Adrenal gland (tissue), 12 donors: ENCODE results near the gene CDH11. TPM values are rescaled to one million over a fixed set of nuclear protein-coding genes. Genes with fewer than 3 reads are reported as not detected.

Experiments used
- DNase-seq, 7 donors: peaks; one replicate each; pipeline ENCODE4 v3.0.0-alpha.2; 2019 to 2020
- H3K27ac ChIP-seq, 5 donors: fragments of 200-600 bp; sonication (generic) in 4 of 5; 1 replicate in 3 of 5; 2 replicates in 2 of 5; pipeline versions ENCODE4 v1.5.1 to v1.8.0; 2016 to 2020; ENCODE audit warnings: mild to moderate bottlenecking in 1 of 5
- H3K27me3 ChIP-seq: fragments of 200-600 bp; 2 replicates; pipeline ENCODE4 v1.8.0; 2021
- H3K36me3 ChIP-seq, 2 donors: fragments of 200-600 bp; replicated peaks in 1 of 2; 1 replicate in 1 of 2; 2 replicates in 1 of 2; pipeline versions ENCODE4 v1.5.1 to v1.8.0; 2018 to 2022
- H3K4me1 ChIP-seq, 2 donors: fragments of 200-600 bp; replicated peaks in 1 of 2; 1 replicate in 1 of 2; 2 replicates in 1 of 2; pipeline versions ENCODE4 v1.5.1 to v1.8.0; 2018 to 2021
- H3K4me3 ChIP-seq, 4 donors: fragments of 200-600 bp; sonication (generic) in 3 of 4; one replicate each; pipeline ENCODE4 v1.5.1; 2016 to 2018
- H3K9me3 ChIP-seq, 3 donors: fragments of 200-600 bp; sonication (generic) in 1 of 3; replicated peaks in 1 of 3; 1 replicate in 2 of 3; 2 replicates in 1 of 3; pipeline versions ENCODE4 v1.5.1 to v1.8.0; 2016 to 2021
- CTCF ChIP-seq, 6 experiments: fragments of 450-650 bp in 4 of 6; fragments of 200-600 bp in 2 of 6; sonication (generic) in 1 of 6; IDR thresholded peaks; 1 replicate in 5 of 6; 2 replicates in 1 of 6; pipeline versions ENCODE4 v1.5.1 to v1.8.0; 2016 to 2021; ENCODE audit warnings: antibody characterized with exemption in 6 of 6, mild to moderate bottlenecking in 2 of 6, moderate library complexity in 1 of 6
- POLR2A ChIP-seq, 2 donors: fragments of 450-650 bp; IDR thresholded peaks; one replicate each; pipeline ENCODE4 v1.6.1; 2017; ENCODE audit warnings: antibody characterized with exemption in 2 of 2, mild to moderate bottlenecking in 2 of 2, moderate library complexity in 1 of 2
- WGBS, 4 donors: extraction: QIAGEN DNeasy Blood & Tissue Kit in 2 of 4; methylation state at CpG; one replicate each; pipeline versions ENCODE4 v1.1.5 to v1.1.7; 2013 to 2017; 5-methylcytosine and 5-hydroxymethylcytosine counted together
- intact Hi-C, 2 donors: fragments of 100-400 bp; cut with DNase I; formaldehyde crosslinking; loops; one replicate each; pipeline versions ENCODE4 v1.14.1 to v1.15.0; 2022 to 2023
- polyA plus RNA-seq, 3 donors: library from polyadenylated mRNA; stranded (reverse); fragments of 200-250 nt in 2 of 3; fragments of 350-450 nt in 1 of 3; fragmentation: Illumina TruSeq in 1 of 3; extraction: RNeasy Lipid Tissue Mini Kit (QIAGEN cat#74804) in 1 of 3; gene quantifications; one replicate each; pipeline ENCODE4 v1.2.3, GENCODE V29; 2013 to 2014
- total RNA-seq, 9 donors: library from RNA; depleted of rRNA in 4 of 9; stranded (reverse); fragments of >200 nt in 4 of 9; fragments of 120-200 nt in 1 of 9; fragmentation: NEBNext Ultra II Directional in 1 of 9; extraction: Animal tissue kit (Norgen Biotek cat#: 25700) in 1 of 9; gene quantifications; one replicate each; pipeline versions ENCODE4 v1.1.0 to v1.2.4, GENCODE V29; 2013 to 2023
- donor health status: healthy with polysubstance abuse.
- donor health status: Bipolar disorder and iron deficiency.
- donor health status: DM: yes; HTN: yes; CAD: no.
- donor health status: DM: no; HTN: no; CAD: no.
- donor health status: DM: no; HTN: no; CAD: no.
- donor health status: DM: yes; HTN: yes; CAD: no.

CDH11 gene
- total and polyA plus RNA-seq, 12 donors = 3.0 to 102 (median 31.0) TPM

DNA sequence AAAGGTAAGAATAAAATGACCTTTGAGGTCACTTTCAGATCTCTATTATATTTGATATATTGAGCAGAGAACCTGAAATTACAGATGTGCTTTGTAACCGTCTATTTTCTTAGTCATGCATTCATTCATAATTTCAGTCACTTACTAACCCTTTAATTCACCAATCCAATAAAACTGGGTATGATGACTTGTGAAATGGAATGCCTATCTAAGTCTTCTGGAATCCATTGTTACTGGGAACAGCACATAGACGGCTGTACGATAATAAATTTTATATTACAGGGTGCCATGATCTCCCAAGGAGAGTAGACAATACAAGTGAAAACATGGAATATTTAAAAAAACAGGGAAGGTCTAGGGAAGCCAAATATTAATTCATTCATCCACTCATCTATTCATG lies 22.9 kb downstream of the CDH11 start:
- Histone ChIP-seq H3K9me3 (no peaks in the 10 kb centered on the region), H3K4me1 (no peaks in the 10 kb centered on the region), H3K27ac (no peak overlapping the region), H3K36me3 (no peaks in the 10 kb centered on the region), H3K4me3 (no peak overlapping the region), H3K27me3 (no peaks in the 10 kb centered on the region)
- TF ChIP-seq CTCF (IDR thresholded peaks at IDR 0.05) = no peak
- TF ChIP-seq POLR2A (IDR thresholded peaks at IDR 0.05) = no peak
- 79 to 91% (median 88%) methylated on average over 3 of the region's 3 CpGs for WGBS, 4 donors
- intact Hi-C loops = no loop called here
- no peak for DNase-seq

DNA sequence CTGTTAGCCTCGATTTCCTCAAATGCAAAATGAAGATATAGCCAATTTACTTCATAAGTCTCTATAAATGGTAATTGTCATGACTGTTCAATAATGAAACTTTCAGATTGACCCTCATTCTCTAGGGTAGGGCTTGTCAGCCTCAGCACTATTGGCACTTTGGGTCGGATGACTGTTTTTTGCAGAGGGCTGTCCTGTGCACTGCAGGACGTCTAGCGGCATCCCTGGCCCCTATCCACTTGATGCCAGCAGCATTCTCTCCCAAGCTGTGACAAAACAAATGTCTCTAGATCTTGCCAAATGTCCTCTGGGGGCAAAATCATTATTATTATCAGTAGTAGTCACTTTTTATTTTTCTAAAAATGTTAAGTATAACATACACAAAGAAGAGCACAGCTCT lies 24.6 kb downstream of the CDH11 start:
- WGBS, 4 donors = 82 to 88% (median 83%) methylated on average over 4 of the region's 4 CpGs
- intact Hi-C loops = no loop called here
- H3K27ac ChIP-seq = no peak overlapping the region

DNA sequence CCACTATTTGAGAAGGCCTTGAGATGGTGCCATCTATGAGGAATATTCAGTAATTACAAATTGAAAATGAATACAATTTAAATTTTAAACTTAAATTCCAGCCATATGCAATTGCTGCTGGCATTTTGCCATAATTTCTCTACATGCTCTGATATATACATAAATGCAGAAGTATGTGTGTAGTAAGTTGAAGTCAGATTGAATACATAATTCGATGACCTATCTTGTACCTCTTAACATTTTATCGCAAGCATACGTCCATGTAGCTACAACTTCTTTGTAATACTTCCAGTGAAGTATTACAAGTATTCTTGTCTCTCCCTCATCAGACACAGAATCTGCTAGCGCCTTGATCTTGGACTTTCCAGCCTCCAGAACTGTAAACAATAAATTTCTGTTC lies 26.0 kb downstream of the CDH11 start:
- Histone ChIP-seq H3K4me1 (no peaks in the 10 kb centered on the region), H3K27ac (no peak overlapping the region), H3K27me3 (no peaks in the 10 kb centered on the region), H3K4me3 (no peak overlapping the region), H3K9me3 (no peaks in the 10 kb centered on the region), H3K36me3 (no peaks in the 10 kb centered on the region)
- 67 to 72% (median 68%) methylated on average over 4 of the region's 4 CpGs for WGBS, 4 donors
- intact Hi-C loops = no loop called here
- TF ChIP-seq CTCF (IDR thresholded peaks at IDR 0.05) (no peak), POLR2A (IDR thresholded peaks at IDR 0.05) (no peak)
- DNase-seq = no peak

More for the DNA sequence above, 24.6 kb downstream of the CDH11 start:
- DNase-seq = no peak
- TF ChIP-seq POLR2A (IDR thresholded peaks at IDR 0.05) (no peak), CTCF (IDR thresholded peaks at IDR 0.05) (no peak)
- no peaks in the 10 kb centered on the region for H3K9me3 ChIP-seq
- H3K4me1 ChIP-seq = no peaks in the 10 kb centered on the region
- no peak overlapping the region for H3K4me3 ChIP-seq
- no peaks in the 10 kb centered on the region for H3K36me3 ChIP-seq
- H3K27me3 ChIP-seq = no peaks in the 10 kb centered on the region

DNA sequence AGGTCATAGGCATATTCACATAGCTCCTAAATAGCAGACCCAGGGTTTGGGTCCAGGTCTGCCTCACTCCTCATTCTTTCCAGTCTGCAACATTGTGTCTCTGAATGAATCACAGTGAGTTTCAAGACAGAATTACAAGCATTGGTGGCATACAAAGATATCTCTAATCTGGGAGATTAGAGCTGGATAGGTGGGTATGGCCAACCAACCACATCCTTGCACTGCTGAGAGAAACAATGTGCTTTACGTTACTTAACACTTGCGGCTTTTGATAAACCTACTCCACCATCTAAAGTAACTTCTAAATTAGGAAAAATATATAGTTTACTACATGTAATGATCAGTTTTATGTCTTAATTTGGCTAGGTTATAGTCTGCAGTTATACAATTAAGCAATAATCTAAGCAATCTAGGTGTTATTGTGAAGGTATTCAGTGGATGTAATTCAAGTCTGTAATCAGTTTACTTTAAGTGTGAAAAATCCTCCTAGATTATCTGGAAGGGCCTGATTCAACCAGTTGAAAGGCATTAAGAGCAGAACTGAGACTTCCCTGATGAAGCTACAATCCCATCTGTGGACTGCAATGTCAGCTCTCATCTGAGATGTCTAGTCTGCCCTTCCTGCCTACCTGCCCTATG lies 26.7 kb downstream of the CDH11 start:
- Histone ChIP-seq H3K9me3 (no peaks in the 10 kb centered on the region), H3K36me3 (no peaks in the 10 kb centered on the region), H3K27ac (no peak overlapping the region), H3K4me3 (no peak overlapping the region), H3K4me1 (no peaks in the 10 kb centered on the region), H3K27me3 (no peaks in the 10 kb centered on the region)
- no peak for DNase-seq
- intact Hi-C loops = no loop called here
- no peak for TF ChIP-seq POLR2A (IDR thresholded peaks at IDR 0.05)
- WGBS, 4 donors = 95 to 98% (median 97%) methylated on average over 2 of the region's 2 CpGs

DNA sequence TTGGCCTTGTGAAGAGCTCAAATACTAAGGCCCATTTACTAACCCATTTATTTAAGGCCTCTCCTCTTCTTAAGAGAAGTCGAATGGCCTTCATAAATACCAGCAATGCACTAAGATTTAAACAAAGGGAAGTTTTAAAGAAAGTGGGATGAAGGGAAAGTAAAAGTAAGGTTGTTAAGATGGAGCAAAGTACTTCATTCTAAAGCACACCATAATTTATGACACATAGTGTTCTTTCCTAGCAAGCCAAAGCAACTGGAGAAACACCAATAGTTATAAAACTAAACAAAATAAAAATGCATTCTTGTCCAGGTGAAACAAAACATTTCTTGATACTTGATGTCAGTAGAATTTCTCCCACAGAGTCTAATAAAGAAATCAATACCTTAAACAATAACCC lies 27.9 kb downstream of the CDH11 start:
- intact Hi-C loops = no loop called here
- Histone ChIP-seq H3K9me3 (no peaks in the 10 kb centered on the region), H3K4me3 (no peak overlapping the region), H3K27me3 (no peaks in the 10 kb centered on the region), H3K4me1 (no peaks in the 10 kb centered on the region), H3K27ac (no peak overlapping the region), H3K36me3 (no peaks in the 10 kb centered on the region)
- no peak for TF ChIP-seq CTCF (IDR thresholded peaks at IDR 0.05)
- TF ChIP-seq POLR2A (IDR thresholded peaks at IDR 0.05) = no peak
- DNase-seq = no peak
- WGBS, 4 donors = 75 to 87% (median 81%) methylated on average over 1 of the region's 1 CpG
